CD8-positive, alpha-beta memory T cell (primary cell): ENCODE measurements around the gene MAGOH. TPM values are rescaled to one million over a fixed set of nuclear protein-coding genes. Genes with fewer than 3 reads are reported as not detected.
"Not testable (repeated sequence)": the region's sequence is repeated elsewhere in the genome, so short reads cannot be mapped to it uniquely, and the experiment has no call there.

Experiments used
- CTCF ChIA-PET: fragments of 350-600 bp; sonication (Branson Sonifier 250); formaldehyde crosslinking; loops from one replicate; lab custom pipeline; 2021; ENCODE audit warnings: antibody characterized with exemption; lab: Charles Lee
- POLR2A ChIA-PET: fragments of 350-600 bp; sonication (Branson Sonifier 250); formaldehyde crosslinking; loops from one replicate; lab custom pipeline; 2021; ENCODE audit warnings: antibody characterized with exemption; lab: Charles Lee
- DNase-seq, 5 donors: peaks; one replicate each; pipeline versions ENCODE4 v3.0.0 to v3.0.0-alpha.2; 2020 to 2022; ENCODE audit warnings: mixed read lengths in 1 of 5
- H3K27ac ChIP-seq: one replicate; pipeline ENCODE4 v1.7.0; 2013; ENCODE audit warnings: low read depth, mild to moderate bottlenecking, low read length, moderate library complexity
- H3K27me3 ChIP-seq: 2 replicates; pipeline ENCODE4 v1.7.0; 2013; ENCODE audit warnings: low read length, mild to moderate bottlenecking; ENCODE audit not compliant: insufficient read depth, poor library complexity, severe bottlenecking
- H3K36me3 ChIP-seq: 2 replicates; pipeline ENCODE4 v1.7.0; 2013; ENCODE audit warnings: mild to moderate bottlenecking, low read length, moderate library complexity; ENCODE audit not compliant: insufficient read depth
- H3K4me1 ChIP-seq: 2 replicates; pipeline ENCODE4 v1.7.0; 2013; ENCODE audit warnings: mild to moderate bottlenecking, low read length, moderate library complexity; ENCODE audit not compliant: insufficient read depth
- H3K4me3 ChIP-seq: 2 replicates; pipeline ENCODE4 v1.7.0; 2013; ENCODE audit warnings: mild to moderate bottlenecking, low read length
- H3K9me3 ChIP-seq: 2 replicates; pipeline ENCODE4 v1.7.0; 2013; ENCODE audit warnings: mild to moderate bottlenecking, low read length
- H3K27ac Mint-ChIP-seq, 8 donors: one replicate each; pipeline ENCODE4 v1.8.0; 2020 to 2021; ENCODE audit warnings: mixed read lengths in 8 of 8, mild to moderate bottlenecking in 6 of 8, inconsistent platforms in 3 of 8, moderate library complexity in 3 of 8
- H3K27me3 Mint-ChIP-seq, 2 donors: one replicate each; pipeline ENCODE4 v1.8.0; 2020 to 2021; ENCODE audit warnings: mixed read lengths in 2 of 2, mild to moderate bottlenecking in 1 of 2, moderate library complexity in 1 of 2
- H3K36me3 Mint-ChIP-seq, 3 donors: one replicate each; pipeline ENCODE4 v1.8.0; 2020 to 2021; ENCODE audit warnings: mixed read lengths in 3 of 3, inconsistent platforms in 1 of 3, mild to moderate bottlenecking in 1 of 3
- H3K4me1 Mint-ChIP-seq, 3 donors: one replicate each; pipeline ENCODE4 v1.8.0; 2020 to 2021; ENCODE audit warnings: mixed read lengths in 3 of 3, inconsistent platforms in 1 of 3, mild to moderate bottlenecking in 1 of 3
- H3K4me3 Mint-ChIP-seq, 7 donors: one replicate each; pipeline ENCODE4 v1.8.0; 2020 to 2021; ENCODE audit warnings: mixed read lengths in 7 of 7, mild to moderate bottlenecking in 6 of 7, moderate library complexity in 4 of 7, inconsistent platforms in 2 of 7
- H3K9me3 Mint-ChIP-seq, 5 donors: one replicate each; pipeline ENCODE4 v1.8.0; 2020 to 2022; ENCODE audit warnings: mixed read lengths in 5 of 5, mild to moderate bottlenecking in 3 of 5, moderate library complexity in 2 of 5, inconsistent platforms in 1 of 5
- polyA plus RNA-seq: library from polyadenylated mRNA; unstranded; fragments of 300-500 nt; fragmentation: Illumina TruSeq; gene quantifications from one replicate; pipeline ENCODE4 v1.2.3, GENCODE V29; 2021
- total RNA-seq, 2 experiments: library from RNA; stranded (reverse); gene quantifications; one replicate each; pipeline ENCODE4 v1.2.3, GENCODE V29; 2021

MAGOH gene
- 100 to 1,000 TPM; 127 to 129 TPM for total RNA-seq
- 121 TPM for polyA plus RNA-seq

DNA sequence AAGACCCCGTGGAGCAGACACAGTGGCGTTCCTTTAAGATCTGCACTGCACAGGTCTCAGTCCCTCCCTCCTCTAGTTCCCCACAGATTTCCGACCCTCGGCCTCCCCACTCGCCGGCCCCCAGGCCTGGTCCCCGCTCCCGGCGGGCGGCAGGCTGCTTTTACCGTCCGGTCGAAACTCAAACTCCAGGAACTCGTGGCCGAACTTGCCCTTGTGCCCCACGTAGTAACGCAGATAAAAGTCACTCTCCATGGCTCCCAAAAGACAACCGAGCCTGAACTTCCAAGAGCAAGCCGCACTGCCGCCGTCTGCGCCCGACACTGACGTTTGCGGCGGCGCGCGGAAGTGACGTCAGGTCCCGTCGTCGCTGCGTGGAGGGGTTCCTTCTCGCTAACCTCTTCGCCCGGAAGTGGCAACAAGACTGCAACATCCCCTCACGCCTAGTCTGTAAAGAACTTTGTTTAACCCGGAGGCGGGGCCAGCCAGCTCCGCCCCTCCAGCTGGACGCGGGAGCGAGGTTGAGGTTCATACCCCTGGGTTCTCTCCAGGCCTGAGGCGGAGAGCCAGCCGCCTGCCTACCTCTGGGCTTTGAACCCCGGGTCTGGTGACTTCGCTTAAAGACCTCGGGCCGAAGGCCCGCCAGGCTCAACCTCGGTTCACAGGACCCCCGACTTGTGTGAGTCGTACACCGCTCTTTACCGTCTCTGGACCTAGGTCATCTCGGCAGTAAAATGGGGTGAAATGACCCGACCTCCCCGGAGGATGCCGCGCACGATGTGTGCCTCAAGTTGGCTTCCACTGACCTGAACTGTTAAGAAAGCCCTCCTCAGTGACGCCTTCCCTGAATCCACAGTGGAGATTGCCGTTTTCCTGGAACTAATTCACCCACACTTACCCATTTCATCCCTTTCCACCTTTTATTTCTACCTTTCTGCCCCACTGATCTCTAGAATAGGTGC, at the start of gene MAGOH:
Gene MAGOH (minus strand): TSS at position 322 of the 959 bp plus-strand sequence. CDS start 70 bp downstream, at position 252.
- peak within 1 kb of the TSS; percentile 96 to 100 (median 98) for H3K4me3 Mint-ChIP-seq
- H3K4me1 Mint-ChIP-seq: peaks cover 29 to 39% (median 38%) of the 10 kb centered on the region in 3 donors
- H3K4me3 ChIP-seq: peak within 1 kb of the TSS; percentile 75
- no peaks in the 10 kb centered on the region for H3K9me3 ChIP-seq
- POLR2A ChIA-PET: no interaction called here
- H3K9me3 Mint-ChIP-seq: no peaks in the 10 kb centered on the region
- peak within 1 kb of the TSS; percentile 89 for H3K27ac ChIP-seq
- peaks cover 0 to 40% (median 8%) of the 10 kb centered on the region in 3 donors for H3K36me3 Mint-ChIP-seq
- H3K27me3 ChIP-seq: no peaks in the 10 kb centered on the region
- H3K4me1 ChIP-seq: peaks cover 20% of the 10 kb centered on the region
- H3K36me3 ChIP-seq: peaks cover 17% of the 10 kb centered on the region
- H3K27ac Mint-ChIP-seq: peak within 1 kb of the TSS; percentile 96 to 100 (median 98)
- DNase-seq: peak; percentile 90 to 95 (median 93)
- H3K27me3 Mint-ChIP-seq: peaks cover 0 to 6% of the 10 kb centered on the region in 2 donors
- CTCF ChIA-PET: interaction anchor here (0.9 kb wide), 1 partner anchor 10 kb away, joined by 4 read pairs; no protein-coding TSS in a partner anchor

DNA sequence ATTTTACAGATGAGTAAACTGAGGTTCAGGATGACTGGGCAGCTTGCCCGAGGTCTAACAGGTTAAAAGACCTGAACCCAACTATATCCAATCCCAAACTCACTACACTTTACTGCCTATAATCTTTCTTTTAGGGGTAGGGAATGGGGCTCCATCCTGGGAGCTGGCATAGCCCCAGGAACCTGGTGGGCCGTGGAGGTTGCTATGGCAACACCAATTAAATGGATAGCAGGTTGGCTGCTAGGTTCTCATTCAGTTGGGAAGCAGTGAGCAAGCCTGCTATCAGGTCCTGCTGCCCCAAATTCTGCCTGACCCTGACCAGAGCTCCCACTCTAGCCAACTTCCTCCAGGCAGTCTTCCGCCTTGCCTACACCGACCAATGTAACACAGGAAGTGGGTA, 48.6 kb upstream of the MAGOH start:
- ChIA-PET CTCF (interaction anchor here (0.8 to 4.7 kb wide), 4 partner anchors 9 to 109 kb away, joined by 3 to 24 read pairs (median 3); no protein-coding TSS in a partner anchor), POLR2A (no interaction called here)
- Histone ChIP-seq H3K4me1 (no peaks in the 10 kb centered on the region), H3K27ac (no peak overlapping the region), H3K36me3 (no peaks in the 10 kb centered on the region), H3K27me3 (no peaks in the 10 kb centered on the region), H3K4me3 (no peak overlapping the region), H3K9me3 (no peaks in the 10 kb centered on the region)
- DNase-seq: no peak
- Mint-ChIP-seq H3K27me3 (no peaks in the 10 kb centered on the region), H3K9me3 (no peaks in the 10 kb centered on the region), H3K36me3 (peaks cover 0 to 9% (median 4%) of the 10 kb centered on the region in 3 donors), H3K4me1 (peaks cover 6 to 17% (median 10%) of the 10 kb centered on the region in 3 donors), H3K4me3 (no peak overlapping the region), H3K27ac (peak overlapping the region in 1 of 8 donors; percentile 38)

DNA sequence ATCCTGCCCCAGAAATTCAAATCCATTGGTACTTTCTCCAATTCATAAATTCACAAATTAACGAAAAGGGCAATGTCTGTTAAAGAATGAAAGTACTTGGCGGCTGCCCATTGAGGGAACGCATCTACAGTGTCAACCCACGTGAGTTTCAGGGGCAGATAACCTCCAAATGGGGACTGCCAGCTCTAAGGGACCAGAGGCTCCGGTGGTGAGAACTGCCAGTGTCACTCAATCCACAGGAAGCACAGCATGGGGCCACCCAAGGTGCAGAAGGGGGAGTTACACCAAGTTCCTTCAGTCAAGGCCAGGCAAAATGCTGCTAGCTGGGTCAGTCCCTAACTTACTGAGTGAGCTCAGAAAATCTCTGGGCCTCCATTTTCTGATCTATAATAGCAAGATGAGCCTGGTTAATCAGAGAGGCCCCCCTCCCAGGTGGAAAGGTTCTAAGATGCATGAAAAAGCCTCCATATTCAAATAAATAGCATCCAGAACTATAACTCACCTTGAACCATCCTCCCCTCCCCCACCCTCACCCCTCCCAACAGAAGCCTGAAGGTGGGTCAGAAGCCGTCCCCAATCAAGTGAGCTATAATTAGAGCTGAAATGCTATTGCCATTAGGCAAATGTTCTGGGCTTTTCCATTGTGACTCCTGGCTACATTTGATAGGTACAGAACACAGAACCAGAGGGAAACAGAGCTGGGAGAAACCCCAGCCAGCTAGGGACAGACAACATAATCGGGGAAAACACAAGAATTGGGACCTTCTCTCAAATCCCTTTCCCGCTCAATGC, 47.8 kb upstream of the MAGOH start:
- H3K4me1 Mint-ChIP-seq: peaks cover 6 to 12% (median 10%) of the 10 kb centered on the region in 3 donors
- no peaks in the 10 kb centered on the region for H3K27me3 Mint-ChIP-seq
- no peak overlapping the region for H3K4me3 Mint-ChIP-seq
- DNase-seq: no peak
- no peaks in the 10 kb centered on the region for H3K9me3 ChIP-seq
- H3K27me3 ChIP-seq: no peaks in the 10 kb centered on the region
- H3K36me3 ChIP-seq: no peaks in the 10 kb centered on the region
- ChIA-PET POLR2A (no interaction called here), CTCF (interaction anchor here (1.3 to 4.7 kb wide), 2 partner anchors 8 to 110 kb away, joined by 3 to 24 read pairs; no protein-coding TSS in a partner anchor)
- no peak overlapping the region for H3K4me3 ChIP-seq
- peak overlapping the region in 1 of 8 donors; percentile 66 for H3K27ac Mint-ChIP-seq
- H3K36me3 Mint-ChIP-seq: peaks cover 0 to 10% (median 7%) of the 10 kb centered on the region in 3 donors
- H3K27ac ChIP-seq: no peak overlapping the region
- H3K4me1 ChIP-seq: no peaks in the 10 kb centered on the region
- H3K9me3 Mint-ChIP-seq: no peaks in the 10 kb centered on the region

DNA sequence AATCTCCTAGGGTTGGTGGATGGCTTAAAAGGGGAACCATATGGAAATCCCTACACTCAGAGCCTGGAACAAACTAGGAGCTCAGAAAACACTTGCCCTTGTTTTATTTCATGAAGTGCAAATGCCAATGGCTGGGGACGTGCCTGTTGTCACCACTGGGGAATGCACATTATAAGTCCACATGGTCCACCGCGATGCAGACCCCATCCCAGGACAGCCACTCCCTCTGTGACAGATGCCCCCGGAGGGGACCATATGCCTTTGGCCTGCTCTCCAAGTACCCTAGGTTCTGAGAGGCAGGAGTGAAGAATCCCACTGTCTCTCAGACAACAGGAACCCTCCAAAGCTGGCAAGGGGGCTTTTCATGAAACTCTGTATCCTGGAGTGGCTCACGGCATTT, 47.2 kb upstream of the MAGOH start:
- Mint-ChIP-seq H3K4me3 (no peak overlapping the region), H3K9me3 (no peaks in the 10 kb centered on the region), H3K4me1 (peaks cover 6 to 12% (median 10%) of the 10 kb centered on the region in 3 donors), H3K27ac (no peak overlapping the region), H3K36me3 (peaks cover 0 to 12% (median 7%) of the 10 kb centered on the region in 3 donors), H3K27me3 (no peaks in the 10 kb centered on the region)
- CTCF ChIA-PET: interaction anchor here (1.3 kb wide), 1 partner anchor 110 kb away, joined by 3 read pairs; no protein-coding TSS in a partner anchor
- no peaks in the 10 kb centered on the region for H3K27me3 ChIP-seq
- H3K4me1 ChIP-seq: no peaks in the 10 kb centered on the region
- DNase-seq: no peak
- H3K4me3 ChIP-seq: no peak overlapping the region
- POLR2A ChIA-PET: no interaction called here
- H3K36me3 ChIP-seq: no peaks in the 10 kb centered on the region
- H3K27ac ChIP-seq: no peak overlapping the region
- H3K9me3 ChIP-seq: no peaks in the 10 kb centered on the region

DNA sequence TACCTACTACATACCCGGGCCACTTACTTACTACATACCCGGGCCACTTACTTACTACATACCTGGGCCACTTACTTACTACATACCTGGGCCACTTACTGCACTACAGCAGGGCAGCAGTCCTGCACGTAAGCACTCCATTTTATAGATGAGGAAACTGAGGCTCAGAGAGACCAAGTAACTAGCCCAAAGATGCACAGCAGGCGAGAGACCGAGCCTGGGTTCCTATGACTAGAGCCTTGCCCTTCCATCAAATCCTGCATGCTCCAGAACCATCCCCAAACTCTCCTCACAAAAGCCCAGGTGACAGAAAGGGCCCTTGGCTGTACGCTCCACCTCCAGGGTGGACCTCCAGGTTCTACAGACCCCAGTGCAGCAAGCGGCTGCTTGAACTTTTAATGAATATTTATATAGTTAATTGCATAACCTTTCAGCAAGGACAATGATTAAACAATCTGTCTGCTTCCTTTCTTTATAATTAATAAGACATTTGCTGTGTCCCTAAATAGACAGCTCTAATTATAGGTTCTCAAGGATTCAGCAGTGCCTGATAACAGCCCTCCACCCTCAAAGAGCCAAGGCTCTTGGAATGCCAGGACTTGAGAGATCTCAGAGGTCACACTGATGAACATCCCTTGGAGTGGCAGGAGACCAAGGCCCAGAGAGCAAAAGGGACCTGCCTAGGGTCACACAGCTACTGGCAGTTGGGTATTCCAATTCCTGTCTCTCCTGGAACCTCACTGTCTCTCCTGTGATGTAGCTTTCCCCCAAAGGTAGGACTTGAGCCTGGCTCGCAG, 46.1 kb upstream of the MAGOH start:
- Histone ChIP-seq H3K9me3 (no peaks in the 10 kb centered on the region), H3K4me3 (no peak overlapping the region), H3K36me3 (no peaks in the 10 kb centered on the region), H3K4me1 (no peaks in the 10 kb centered on the region), H3K27ac (no peak overlapping the region), H3K27me3 (no peaks in the 10 kb centered on the region)
- CTCF ChIA-PET: no interaction called here
- no peaks in the 10 kb centered on the region for H3K27me3 Mint-ChIP-seq
- H3K4me1 Mint-ChIP-seq: peaks cover 6 to 12% (median 10%) of the 10 kb centered on the region in 3 donors
- POLR2A ChIA-PET: no interaction called here
- no peaks in the 10 kb centered on the region for H3K9me3 Mint-ChIP-seq
- no peak overlapping the region for H3K4me3 Mint-ChIP-seq
- H3K36me3 Mint-ChIP-seq: peaks cover 0 to 18% (median 4%) of the 10 kb centered on the region in 3 donors
- DNase-seq: no peak
- peak overlapping the region in 2 of 8 donors; percentile 21 to 23 for H3K27ac Mint-ChIP-seq

DNA sequence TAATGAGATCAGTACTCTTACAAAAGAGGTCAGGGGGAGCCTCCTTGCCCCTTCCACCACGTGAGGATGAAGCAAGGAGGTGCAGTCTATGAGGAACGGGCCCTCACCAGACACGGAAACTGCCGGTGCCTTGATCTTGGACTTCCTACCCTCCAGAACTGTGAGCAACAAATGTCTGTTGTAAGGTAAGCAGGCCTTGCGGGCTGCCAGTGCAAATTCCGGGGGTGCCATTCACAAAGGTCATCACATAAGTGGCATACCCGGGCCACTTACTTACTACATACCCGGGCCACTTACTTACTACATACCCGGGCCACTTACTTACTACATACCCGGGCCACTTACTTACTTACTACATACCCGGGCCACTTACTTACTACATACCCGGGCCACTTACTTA, 44.8 kb upstream of the MAGOH start:
- H3K27me3 Mint-ChIP-seq, H3K4me1 ChIP-seq, H3K4me3 ChIP-seq, H3K27me3 ChIP-seq, H3K27ac ChIP-seq, DNase-seq, POLR2A ChIA-PET, H3K4me3 Mint-ChIP-seq, H3K9me3 Mint-ChIP-seq, CTCF ChIA-PET, H3K9me3 ChIP-seq, H3K36me3 ChIP-seq, H3K27ac Mint-ChIP-seq: not testable (repeated sequence)
- H3K36me3 Mint-ChIP-seq: peaks cover 0 to 16% (median 3%) of the 10 kb centered on the region in 3 donors
- H3K4me1 Mint-ChIP-seq: peaks cover 6 to 15% (median 13%) of the 10 kb centered on the region in 3 donors

DNA sequence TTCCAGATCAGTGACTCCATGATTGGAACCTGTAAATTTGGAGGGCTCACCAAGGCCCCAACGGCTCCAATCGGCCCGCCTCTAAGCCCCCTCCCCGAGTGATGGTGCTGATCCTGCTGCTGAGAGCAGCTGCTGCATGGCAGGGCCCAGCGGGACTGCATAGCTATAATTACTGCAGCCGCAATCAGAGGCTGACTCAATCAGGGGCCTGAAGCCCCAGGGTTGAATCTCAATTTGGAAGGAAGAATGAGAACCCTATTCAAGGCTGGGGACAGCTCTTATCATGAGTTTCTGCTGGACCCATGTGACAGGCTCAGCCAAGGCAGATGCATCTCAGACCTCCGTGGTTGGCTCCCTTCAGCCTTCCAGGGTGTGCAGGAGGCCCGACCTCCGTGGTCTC, 42.8 kb upstream of the MAGOH start:
- Mint-ChIP-seq H3K4me1 (peaks cover 2 to 5% (median 5%) of the 10 kb centered on the region in 3 donors), H3K36me3 (peaks cover 0 to 15% (median 3%) of the 10 kb centered on the region in 3 donors), H3K27ac (no peak overlapping the region), H3K9me3 (no peaks in the 10 kb centered on the region), H3K27me3 (no peaks in the 10 kb centered on the region), H3K4me3 (no peak overlapping the region)
- POLR2A ChIA-PET: no interaction called here
- no peaks in the 10 kb centered on the region for H3K27me3 ChIP-seq
- CTCF ChIA-PET: interaction anchor here (1.5 to 5.8 kb wide), 3 partner anchors 113 to 192 kb away, joined by 5 to 151 read pairs (median 20); no protein-coding TSS in a partner anchor
- no peaks in the 10 kb centered on the region for H3K36me3 ChIP-seq
- no peak for DNase-seq
- no peaks in the 10 kb centered on the region for H3K9me3 ChIP-seq
- H3K4me1 ChIP-seq: peaks cover 4% of the 10 kb centered on the region
- H3K27ac ChIP-seq: no peak overlapping the region
- no peak overlapping the region for H3K4me3 ChIP-seq
